Measurements from ENCODE around the gene IDH3A.

The IDH3A gene

GRCh38 chr15:78103406-78104118 is 45.6 kb upstream of the IDH3A start:
- no peaks in the 10 kb centered on the region for H3K36me3 ChIP-seq (ENCODE audit: control insufficient read depth, insufficient read depth, low read length)
- no peak overlapping the region for H2BK15ac ChIP-seq (replicated peaks; ENCODE audit: low read depth)
- H3K4me2 ChIP-seq (ENCODE audit: low read length) = no peak overlapping the region
- H3K4ac ChIP-seq (ENCODE audit: low read depth, low read length) = no peak overlapping the region
- H2BK5ac ChIP-seq (ENCODE audit: low read length) = no peak overlapping the region
- no peak overlapping the region for H3K9ac ChIP-seq (ENCODE audit: low read length)
- no peak overlapping the region for H2BK120ac ChIP-seq (ENCODE audit: low read depth, low read length)
- no peaks in the 10 kb centered on the region for H3K4me1 ChIP-seq (ENCODE audit: control insufficient read depth, low read depth, low read length)
- no peak overlapping the region for H3K56ac ChIP-seq (ENCODE audit: low read length)
- H4K8ac ChIP-seq (ENCODE audit: low read depth, low read length) = no peak overlapping the region
- no peak overlapping the region for H3K27ac ChIP-seq (ENCODE audit: low read depth, low read length)
- no peak overlapping the region for H4K5ac ChIP-seq (ENCODE audit: low read length)
- no peak overlapping the region for H3K18ac ChIP-seq (ENCODE audit: low read length)
- DNase-seq = no peak
- no peak overlapping the region for H3K4me3 ChIP-seq (ENCODE audit: low read length)
- H3K23ac ChIP-seq (ENCODE audit: low read length) = no peak overlapping the region
- no CpG with 5 or more reads among the region's 12 CpGs for WGBS (ENCODE audit: extremely low coverage, insufficient coverage, low lambda C conversion rate)
- H3K27me3 ChIP-seq (ENCODE audit: insufficient read depth, low read length, poor library complexity) = no peaks in the 10 kb centered on the region
- H3K79me1 ChIP-seq (ENCODE audit: low read length) = no peaks in the 10 kb centered on the region
- no peak overlapping the region for H2AK5ac ChIP-seq (ENCODE audit: low read length)
- H3K79me2 ChIP-seq (ENCODE audit: control insufficient read depth, insufficient read depth, low read length) = no peaks in the 10 kb centered on the region

- Histone ChIP-seq H3K56ac (ENCODE audit: low read length) (no peak overlapping the region), H4K5ac (ENCODE audit: low read length) (no peak overlapping the region), H3K4me1 (ENCODE audit: control insufficient read depth, low read depth, low read length) (no peaks in the 10 kb centered on the region), H2AK5ac (ENCODE audit: low read length) (no peak overlapping the region), H3K4me2 (ENCODE audit: low read length) (no peak overlapping the region), H3K18ac (ENCODE audit: low read length) (no peak overlapping the region), H3K36me3 (ENCODE audit: control insufficient read depth, insufficient read depth, low read length) (no peaks in the 10 kb centered on the region), H3K27me3 (ENCODE audit: insufficient read depth, low read length, poor library complexity) (no peaks in the 10 kb centered on the region), H3K79me2 (ENCODE audit: control insufficient read depth, insufficient read depth, low read length) (no peaks in the 10 kb centered on the region), H3K4ac (ENCODE audit: low read depth, low read length) (no peak overlapping the region), H2BK15ac (replicated peaks; ENCODE audit: low read depth) (no peak overlapping the region), H2BK5ac (ENCODE audit: low read length) (no peak overlapping the region), H3K79me1 (ENCODE audit: low read length) (no peaks in the 10 kb centered on the region), H3K27ac (ENCODE audit: low read depth, low read length) (no peak overlapping the region), H3K4me3 (ENCODE audit: low read length) (no peak overlapping the region), H3K9ac (ENCODE audit: low read length) (no peak overlapping the region), H4K8ac (ENCODE audit: low read depth, low read length) (no peak overlapping the region), H3K23ac (ENCODE audit: low read length) (no peak overlapping the region), H2BK120ac (ENCODE audit: low read depth, low read length) (no peak overlapping the region)
- no CpG with 5 or more reads among the region's 4 CpGs for WGBS (ENCODE audit: extremely low coverage, insufficient coverage, low lambda C conversion rate)
- no peak for DNase-seq
These were observed 45.1 kb upstream of the IDH3A start for GRCh38 chr15:78104119-78104479.

GRCh38 chr15:78104566-78105475 is 44.3 kb upstream of the IDH3A start:
- H3K4ac ChIP-seq (ENCODE audit: low read depth, low read length) = no peak overlapping the region
- no peak overlapping the region for H2BK5ac ChIP-seq (ENCODE audit: low read length)
- no peak overlapping the region for H2BK15ac ChIP-seq (replicated peaks; ENCODE audit: low read depth)
- no peaks in the 10 kb centered on the region for H3K4me1 ChIP-seq (ENCODE audit: control insufficient read depth, low read depth, low read length)
- no peak overlapping the region for H3K9ac ChIP-seq (ENCODE audit: low read length)
- no peaks in the 10 kb centered on the region for H3K79me2 ChIP-seq (ENCODE audit: control insufficient read depth, insufficient read depth, low read length)
- H3K36me3 ChIP-seq (ENCODE audit: control insufficient read depth, insufficient read depth, low read length) = no peaks in the 10 kb centered on the region
- no peak overlapping the region for H4K8ac ChIP-seq (ENCODE audit: low read depth, low read length)
- no peak for DNase-seq
- H3K27me3 ChIP-seq (ENCODE audit: insufficient read depth, low read length, poor library complexity) = no peaks in the 10 kb centered on the region
- no peak overlapping the region for H3K56ac ChIP-seq (ENCODE audit: low read length)
- no peaks in the 10 kb centered on the region for H3K79me1 ChIP-seq (ENCODE audit: low read length)
- no peak overlapping the region for H3K4me3 ChIP-seq (ENCODE audit: low read length)
- no peak overlapping the region for H3K18ac ChIP-seq (ENCODE audit: low read length)
- H4K5ac ChIP-seq (ENCODE audit: low read length) = no peak overlapping the region
- no peak overlapping the region for H3K27ac ChIP-seq (ENCODE audit: low read depth, low read length)
- no CpG with 5 or more reads among the region's 12 CpGs for WGBS (ENCODE audit: extremely low coverage, insufficient coverage, low lambda C conversion rate)
- no peak overlapping the region for H2BK120ac ChIP-seq (ENCODE audit: low read depth, low read length)
- no peak overlapping the region for H3K4me2 ChIP-seq (ENCODE audit: low read length)
- no peak overlapping the region for H3K23ac ChIP-seq (ENCODE audit: low read length)
- no peak overlapping the region for H2AK5ac ChIP-seq (ENCODE audit: low read length)

- Histone ChIP-seq H3K4me3 (ENCODE audit: low read length) (no peak overlapping the region), H2BK15ac (replicated peaks; ENCODE audit: low read depth) (no peak overlapping the region), H3K4ac (ENCODE audit: low read depth, low read length) (no peak overlapping the region), H4K8ac (ENCODE audit: low read depth, low read length) (no peak overlapping the region), H3K79me2 (ENCODE audit: control insufficient read depth, insufficient read depth, low read length) (no peaks in the 10 kb centered on the region), H3K36me3 (ENCODE audit: control insufficient read depth, insufficient read depth, low read length) (no peaks in the 10 kb centered on the region), H3K18ac (ENCODE audit: low read length) (no peak overlapping the region), H4K5ac (ENCODE audit: low read length) (no peak overlapping the region), H2BK5ac (ENCODE audit: low read length) (no peak overlapping the region), H3K27me3 (ENCODE audit: insufficient read depth, low read length, poor library complexity) (no peaks in the 10 kb centered on the region), H2AK5ac (ENCODE audit: low read length) (no peak overlapping the region), H2BK120ac (ENCODE audit: low read depth, low read length) (no peak overlapping the region), H3K23ac (ENCODE audit: low read length) (no peak overlapping the region), H3K4me2 (ENCODE audit: low read length) (no peak overlapping the region), H3K4me1 (ENCODE audit: control insufficient read depth, low read depth, low read length) (no peaks in the 10 kb centered on the region), H3K56ac (ENCODE audit: low read length) (no peak overlapping the region), H3K27ac (ENCODE audit: low read depth, low read length) (no peak overlapping the region), H3K9ac (ENCODE audit: low read length) (no peak overlapping the region), H3K79me1 (ENCODE audit: low read length) (no peaks in the 10 kb centered on the region)
- no CpG with 5 or more reads among the region's 16 CpGs for WGBS (ENCODE audit: extremely low coverage, insufficient coverage, low lambda C conversion rate)
- no peak for DNase-seq
These were observed 43.5 kb upstream of the IDH3A start for GRCh38 chr15:78105476-78106241.

DNA sequence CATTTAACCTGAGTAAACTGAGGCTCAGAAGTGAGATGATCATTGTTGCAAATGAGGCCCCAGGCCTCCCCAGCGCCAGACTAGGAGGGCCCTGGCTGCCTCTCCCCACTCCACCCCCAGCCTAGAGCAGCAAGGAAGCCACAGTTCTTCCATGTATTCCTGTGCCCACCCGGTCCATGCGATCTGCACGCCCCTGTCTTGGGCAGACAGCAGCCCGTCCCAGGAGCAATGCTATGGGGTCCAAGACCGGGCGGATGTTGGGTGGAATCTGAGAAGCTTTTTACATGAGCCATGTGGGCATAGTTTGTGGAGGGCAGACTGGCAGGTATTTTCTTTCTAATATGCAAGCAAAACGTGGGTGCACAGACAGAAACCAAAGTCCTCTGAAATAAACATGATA is 41.7 kb upstream of the IDH3A start:
- H2BK5ac ChIP-seq (ENCODE audit: low read length) = no peak overlapping the region
- WGBS (ENCODE audit: extremely low coverage, insufficient coverage, low lambda C conversion rate) = no CpG with 5 or more reads among the region's 8 CpGs
- H2BK120ac ChIP-seq (ENCODE audit: low read depth, low read length) = no peak overlapping the region
- no peak overlapping the region for H2AK5ac ChIP-seq (ENCODE audit: low read length)
- H3K23ac ChIP-seq (ENCODE audit: low read length) = no peak overlapping the region
- H3K4me3 ChIP-seq (ENCODE audit: low read length) = no peak overlapping the region
- H3K4me2 ChIP-seq (ENCODE audit: low read length) = no peak overlapping the region
- H3K9ac ChIP-seq (ENCODE audit: low read length) = no peak overlapping the region
- H3K4me1 ChIP-seq (ENCODE audit: control insufficient read depth, low read depth, low read length) = no peaks in the 10 kb centered on the region
- H4K8ac ChIP-seq (ENCODE audit: low read depth, low read length) = no peak overlapping the region
- H3K4ac ChIP-seq (ENCODE audit: low read depth, low read length) = no peak overlapping the region
- no peak overlapping the region for H3K18ac ChIP-seq (ENCODE audit: low read length)
- no peak overlapping the region for H4K5ac ChIP-seq (ENCODE audit: low read length)
- no peak overlapping the region for H3K27ac ChIP-seq (ENCODE audit: low read depth, low read length)
- H3K27me3 ChIP-seq (ENCODE audit: insufficient read depth, low read length, poor library complexity) = no peaks in the 10 kb centered on the region
- no peak for DNase-seq
- no peaks in the 10 kb centered on the region for H3K36me3 ChIP-seq (ENCODE audit: control insufficient read depth, insufficient read depth, low read length)
- H3K56ac ChIP-seq (ENCODE audit: low read length) = no peak overlapping the region
- H2BK15ac ChIP-seq (replicated peaks; ENCODE audit: low read depth) = no peak overlapping the region
- no peaks in the 10 kb centered on the region for H3K79me2 ChIP-seq (ENCODE audit: control insufficient read depth, insufficient read depth, low read length)
- H3K79me1 ChIP-seq (ENCODE audit: low read length) = no peaks in the 10 kb centered on the region

All from mesendoderm (in vitro differentiated cells).